Mammary epithelial cell (primary cell): ENCODE data around the gene PPP4R3B.

Source experiments
- CTCF ChIP-seq, 2 donors: IDR thresholded peaks in 1 of 2; conservative IDR thresholded peaks in 1 of 2; 2 replicates each; pipeline ENCODE4 v1.5.1; 2011 to 2012; ENCODE audit warnings: inconsistent platforms in 2 of 2, low read length in 2 of 2, mild to moderate bottlenecking in 2 of 2, control low read depth in 1 of 2, low read depth in 1 of 2; ENCODE audit not compliant: insufficient read depth in 1 of 2; ENCODE audit errors: extremely low read depth in 1 of 2
- EZH2 ChIP-seq: IDR thresholded peaks from 2 replicates; pipeline ENCODE4 v1.6.1; 2012; ENCODE audit warnings: low read length, inconsistent platforms, borderline replicate concordance

DNA sequence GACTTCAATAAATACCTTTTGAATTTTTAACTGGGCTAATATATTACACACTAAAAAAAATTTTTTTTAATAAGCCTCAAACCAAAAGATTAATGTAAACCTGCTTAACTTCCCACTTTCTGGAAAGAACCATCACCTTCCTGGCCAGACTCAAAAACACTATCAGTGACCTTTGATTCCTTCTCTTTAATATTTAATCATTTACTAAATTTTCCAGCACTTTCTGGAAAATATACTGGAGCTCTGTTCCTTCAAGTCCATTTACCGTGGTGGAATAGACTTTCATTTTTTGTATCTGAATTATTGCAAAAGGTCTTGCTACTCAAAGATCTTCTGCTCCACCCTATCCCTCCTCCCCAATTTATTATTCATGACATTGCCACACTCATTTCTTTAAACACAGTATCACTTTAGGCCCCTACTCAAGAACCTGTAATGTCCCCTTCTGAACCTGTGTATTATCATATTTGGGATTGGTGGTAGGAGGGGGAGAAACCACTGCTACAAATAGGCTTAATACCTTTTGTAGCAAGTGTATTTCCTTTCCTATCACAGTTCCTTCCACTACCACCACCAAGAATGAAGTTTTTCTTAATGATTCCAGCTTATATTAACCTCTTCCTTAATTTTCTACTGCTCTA lies 7.4 kb downstream of the PPP4R3B start:
- TF ChIP-seq CTCF (conservative IDR thresholded peaks at IDR 0.05 in 1 of 2, IDR thresholded peaks at IDR 0.05 in 1 of 2; ENCODE audit: extremely low read depth in 1 of 2, insufficient read depth in 1 of 2, low read depth in 1 of 2, low read length in 2 of 2) (no peak), EZH2 (no peak)
